ENCODE data around the gene DNPH1. TPM values are rescaled to one million over a fixed set of nuclear protein-coding genes. Genes with fewer than 3 reads are reported as not detected.

The DNPH1 gene
- total and polyA plus RNA-seq, 2 of the 8 experiments (the other 6 are each of a cell fraction or from before 2014, with no cell fraction given) = 33.9 to 134 TPM

DNA sequence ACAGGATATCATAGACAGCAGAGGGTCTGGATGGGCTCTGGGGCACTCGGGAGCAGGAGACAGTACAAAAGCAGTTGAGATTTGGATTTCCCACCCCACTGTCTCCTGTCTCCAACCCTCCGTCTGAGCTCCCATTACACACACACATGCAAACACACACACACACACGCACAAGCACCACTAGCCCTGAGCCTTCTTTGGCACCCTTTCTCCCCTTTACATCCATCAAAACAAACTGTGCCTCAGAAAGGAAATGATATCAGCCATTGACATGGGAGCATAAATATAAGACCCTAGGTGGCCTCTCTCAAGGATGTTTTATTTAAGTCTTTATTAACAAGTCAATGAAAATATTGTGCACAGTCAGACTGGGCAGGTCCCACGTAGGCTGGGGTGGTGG, 31.5 kb upstream of the DNPH1 start (continued):
- no peak for TF ChIP-seq EGR1 (IDR thresholded peaks at IDR 0.05; ENCODE audit: borderline replicate concordance, low read depth, low read length)
- TF ChIP-seq BRCA1 (IDR thresholded peaks at IDR 0.05; ENCODE audit: low read depth, low read length) = no peak
- no peak for TF ChIP-seq POU5F1 (IDR thresholded peaks at IDR 0.05; ENCODE audit: low read depth, low read length)
- no peak for TF ChIP-seq CREB1 (IDR thresholded peaks at IDR 0.05)
